ENCODE data around the gene PJA1. TPM values are rescaled to one million over a fixed set of nuclear protein-coding genes. Genes with fewer than 3 reads are reported as not detected.

Gene PJA1
- total and polyA plus RNA-seq, 2 donors (not counting 3 experiments of a cell fraction or from before 2014, with no cell fraction given): 8.2 to 16.1 TPM

DNA sequence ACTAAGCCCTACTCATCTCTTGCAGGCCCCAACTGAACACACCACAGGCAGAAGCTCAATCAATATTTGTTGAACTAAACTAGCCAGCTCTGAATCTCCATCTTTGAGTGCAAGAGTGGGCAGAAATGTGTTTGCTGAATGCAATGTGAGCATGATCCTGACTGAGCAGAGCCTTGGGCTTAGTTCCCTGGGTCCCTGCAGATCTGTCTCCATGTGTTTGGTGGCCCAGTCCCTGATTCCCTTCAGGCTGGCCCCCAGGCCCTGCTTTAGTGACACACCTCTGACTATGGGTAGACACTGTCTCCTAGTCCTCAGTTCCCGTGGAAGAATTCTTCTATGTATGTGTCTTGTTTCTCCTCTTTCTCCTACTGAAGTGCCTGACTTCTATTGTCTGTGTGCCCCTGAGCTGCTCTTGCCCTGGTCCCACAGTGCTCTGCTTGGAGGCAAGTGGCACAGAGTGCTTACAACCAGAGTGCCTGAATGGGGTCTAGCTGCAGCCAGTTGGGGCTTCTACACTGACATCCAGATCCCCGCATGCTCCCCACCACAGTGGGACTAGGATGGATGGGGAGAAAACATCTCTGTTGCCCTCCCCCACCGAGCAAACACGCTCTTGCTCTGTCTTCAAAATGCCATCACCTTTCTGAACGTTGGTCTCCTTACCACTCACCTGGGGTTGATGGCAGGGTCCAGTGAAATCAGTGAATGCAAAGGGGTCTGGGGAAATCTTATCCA, 9.3 kb downstream of the PJA1 start:
- Histone ChIP-seq H3K4me3 (replicated peaks in 1 of 3; ENCODE audit: insufficient read depth in 1 of 3, low read depth in 1 of 3, low read length in 3 of 3) (no peak overlapping the region), H3K4me2 (ENCODE audit: insufficient read depth, low read length) (no peak overlapping the region), H3K4me1 (ENCODE audit: control insufficient read depth, extremely low read depth, insufficient read depth, low read length) (peaks cover 2% of the 10 kb centered on the region), H3K27ac (ENCODE audit: insufficient read depth, low read depth, low read length) (no peak overlapping the region), H3K9me1 (replicated peaks; ENCODE audit: control insufficient read depth, extremely low read depth, insufficient read depth, low read length) (no peaks in the 10 kb centered on the region), H3K36me3 (ENCODE audit: control insufficient read depth in 2 of 2, extremely low read depth in 1 of 2, insufficient read depth in 2 of 2, low read length in 2 of 2) (no peaks in the 10 kb centered on the region), H2AFZ (ENCODE audit: low read depth, low read length) (no peak overlapping the region), H3K27me3 (ENCODE audit: control insufficient read depth in 2 of 2, insufficient read depth in 2 of 2, low read length in 2 of 2) (no peaks in the 10 kb centered on the region), H3K9me3 (replicated peaks; ENCODE audit: control insufficient read depth, insufficient read depth, low read length) (no peaks in the 10 kb centered on the region), H3K9ac (replicated peaks; ENCODE audit: extremely low read depth, insufficient read depth, low read length) (no peak overlapping the region), H4K20me1 (replicated peaks; ENCODE audit: control insufficient read depth, extremely low read depth, insufficient read depth, low read length) (no peaks in the 10 kb centered on the region), H3K79me2 (ENCODE audit: control insufficient read depth, insufficient read depth, low read length) (no peaks in the 10 kb centered on the region)
- no TSS peak for BruUV-seq (replicated peaks)
- dilution Hi-C loops (cut with MboI; ENCODE audit: extremely low pct_ligation_motif_present, low sequenced_read_pairs): no loop called here
- no peak for FAIRE-seq
- TF ChIP-seq FOS (IDR thresholded peaks at IDR 0.05; ENCODE audit: borderline replicate concordance, insufficient read depth, low read length) (no peak), JUN (IDR thresholded peaks at IDR 0.05; ENCODE audit: borderline replicate concordance, insufficient read depth, insufficient read length, low read depth) (no peak), GATA2 (IDR thresholded peaks at IDR 0.05; ENCODE audit: insufficient read depth, insufficient read length, low read depth, low read length) (no peak), POLR2A (IDR thresholded peaks at IDR 0.05; ENCODE audit: low read depth, low read length) (no peak), POLR2AphosphoS5 (IDR thresholded peaks at IDR 0.05; ENCODE audit: insufficient read depth, low read depth, low read length) (no peak), EZH2 (IDR thresholded peaks at IDR 0.05; ENCODE audit: borderline replicate concordance, low read depth, low read length, severe bottlenecking) (no peak), MYC (IDR thresholded peaks at IDR 0.05; ENCODE audit: low read depth, low read length) (no peak)
- TF ChIP-seq, protein P1, sequence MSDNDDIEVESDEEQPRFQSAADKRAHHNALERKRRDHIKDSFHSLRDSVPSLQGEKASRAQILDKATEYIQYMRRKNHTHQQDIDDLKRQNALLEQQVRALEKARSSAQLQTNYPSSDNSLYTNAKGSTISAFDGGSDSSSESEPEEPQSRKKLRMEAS (IDR thresholded peaks at IDR 0.05; ENCODE audit: insufficient read depth, insufficient read length): no peak
- TF ChIP-seq, protein P2, sequence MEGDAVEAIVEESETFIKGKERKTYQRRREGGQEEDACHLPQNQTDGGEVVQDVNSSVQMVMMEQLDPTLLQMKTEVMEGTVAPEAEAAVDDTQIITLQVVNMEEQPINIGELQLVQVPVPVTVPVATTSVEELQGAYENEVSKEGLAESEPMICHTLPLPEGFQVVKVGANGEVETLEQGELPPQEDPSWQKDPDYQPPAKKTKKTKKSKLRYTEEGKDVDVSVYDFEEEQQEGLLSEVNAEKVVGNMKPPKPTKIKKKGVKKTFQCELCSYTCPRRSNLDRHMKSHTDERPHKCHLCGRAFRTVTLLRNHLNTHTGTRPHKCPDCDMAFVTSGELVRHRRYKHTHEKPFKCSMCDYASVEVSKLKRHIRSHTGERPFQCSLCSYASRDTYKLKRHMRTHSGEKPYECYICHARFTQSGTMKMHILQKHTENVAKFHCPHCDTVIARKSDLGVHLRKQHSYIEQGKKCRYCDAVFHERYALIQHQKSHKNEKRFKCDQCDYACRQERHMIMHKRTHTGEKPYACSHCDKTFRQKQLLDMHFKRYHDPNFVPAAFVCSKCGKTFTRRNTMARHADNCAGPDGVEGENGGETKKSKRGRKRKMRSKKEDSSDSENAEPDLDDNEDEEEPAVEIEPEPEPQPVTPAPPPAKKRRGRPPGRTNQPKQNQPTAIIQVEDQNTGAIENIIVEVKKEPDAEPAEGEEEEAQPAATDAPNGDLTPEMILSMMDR (IDR thresholded peaks at IDR 0.05; ENCODE audit: extremely low read depth in 1 of 2, insufficient read depth in 1 of 2, low read depth in 1 of 2, low read length in 2 of 2): no peak
- intact Hi-C loops (cut with micrococcal nuclease): no loop called here
- POLR2A ChIA-PET: no interaction called here
- DNase-seq (ENCODE audit: low read depth, low spot score): no peak
- CTCF ChIA-PET: no interaction called here
